ENCODE measurements around the gene SH3GL1. TPM values are rescaled to one million over a fixed set of nuclear protein-coding genes. Genes with fewer than 3 reads are reported as not detected.
"Not testable (repeated sequence)": the region's sequence is repeated elsewhere in the genome, so short reads cannot be mapped to it uniquely, and the experiment has no call there.

Gene SH3GL1
- total and polyA plus RNA-seq, 2 donors from 2014 or later, result 34.8 to 52.7 TPM

DNA sequence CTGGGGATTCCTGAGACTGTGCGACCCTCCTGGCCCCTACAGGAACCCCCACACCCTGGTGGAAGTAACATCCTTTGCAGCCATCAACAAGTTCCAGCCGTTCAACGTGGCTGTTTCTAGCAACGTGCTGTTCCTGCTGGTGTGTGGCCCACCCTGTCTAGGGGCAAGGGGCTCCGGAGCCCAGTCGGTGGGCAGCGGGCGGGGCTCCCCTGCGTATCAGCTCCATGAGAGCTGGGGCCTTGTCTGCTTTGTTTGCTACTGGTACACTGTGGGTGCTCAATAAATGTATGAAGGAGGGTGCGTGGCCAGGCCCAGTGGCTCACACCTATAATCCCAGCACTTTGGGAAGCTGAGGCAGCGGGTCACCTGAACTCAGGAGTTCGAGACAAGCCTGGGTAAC, 46.1 kb downstream of the SH3GL1 start:
- intact Hi-C loops (cut with DNase I), result no loop called here
- no peak overlapping the region for H3K27ac ChIP-seq (ENCODE audit: low read depth in 2 of 2, low read length in 2 of 2)
- no peaks in the 10 kb centered on the region for H3K36me3 ChIP-seq (ENCODE audit: control insufficient read depth in 2 of 3, insufficient read depth in 3 of 3, low read length in 3 of 3)
- no peak overlapping the region for H3K9ac ChIP-seq (ENCODE audit: low read length in 3 of 3)
- no peak for FAIRE-seq
- TF ChIP-seq CTCF (IDR thresholded peaks at IDR 0.05; ENCODE audit: borderline replicate concordance, extremely low read depth, insufficient read depth), result no peak
- no peaks in the 10 kb centered on the region for H3K9me3 ChIP-seq (ENCODE audit: control insufficient read depth in 2 of 3, insufficient read depth in 1 of 3, low read length in 3 of 3)
- H3K27me3 ChIP-seq (ENCODE audit: control insufficient read depth, insufficient read depth, low read length), result no peaks in the 10 kb centered on the region
- no peak for DNase-seq
- no peak overlapping the region for H3K4me3 ChIP-seq (ENCODE audit: low read length in 3 of 3)
- H3K4me1 ChIP-seq (ENCODE audit: control insufficient read depth in 2 of 3, insufficient read depth in 2 of 3, low read depth in 1 of 3, low read length in 3 of 3), result no peaks in the 10 kb centered on the region

- intact Hi-C loops (cut with DNase I), result no loop called here
These were observed 47.6 kb downstream of the SH3GL1 start for GRCh38 chr19:4352701-4353121.

DNA sequence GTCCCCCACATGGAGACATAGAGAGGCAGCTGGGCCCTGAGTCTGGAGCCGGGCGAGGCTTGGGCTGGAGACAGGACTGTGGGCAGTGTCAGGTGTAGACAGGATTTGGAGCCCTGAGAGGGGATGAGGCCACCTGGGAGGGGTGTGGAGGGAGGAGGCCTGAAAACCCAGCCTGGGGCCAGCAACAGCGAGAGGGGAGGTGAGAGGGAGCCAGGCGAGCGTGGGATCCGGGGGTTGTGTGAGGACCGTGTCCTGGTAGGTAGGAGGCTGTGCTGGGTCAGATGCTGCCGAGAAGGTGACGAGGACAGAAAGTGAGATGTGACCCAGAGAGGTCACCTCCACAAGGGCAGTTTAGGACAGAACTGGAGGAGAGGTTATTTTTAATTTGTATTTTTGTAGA, 49.6 kb downstream of the SH3GL1 start:
- H3K4me3 ChIP-seq (ENCODE audit: low read length in 3 of 3), result no peak overlapping the region
- H3K27me3 ChIP-seq (ENCODE audit: control insufficient read depth, insufficient read depth, low read length), result no peaks in the 10 kb centered on the region
- TF ChIP-seq CTCF (IDR thresholded peaks at IDR 0.05; ENCODE audit: borderline replicate concordance, extremely low read depth, insufficient read depth), result no peak
- H3K4me1 ChIP-seq (ENCODE audit: control insufficient read depth in 2 of 3, insufficient read depth in 2 of 3, low read depth in 1 of 3, low read length in 3 of 3), result no peaks in the 10 kb centered on the region
- H3K9me3 ChIP-seq (ENCODE audit: control insufficient read depth in 2 of 3, insufficient read depth in 1 of 3, low read length in 3 of 3), result no peaks in the 10 kb centered on the region
- H3K27ac ChIP-seq (ENCODE audit: low read depth in 2 of 2, low read length in 2 of 2), result no peak overlapping the region
- DNase-seq (no peak), FAIRE-seq (no peak)
- intact Hi-C loops (cut with DNase I), result no loop called here
- peaks cover 0 to 4% (median 2%) of the 10 kb centered on the region in 3 donors for H3K36me3 ChIP-seq (ENCODE audit: control insufficient read depth in 2 of 3, insufficient read depth in 3 of 3, low read length in 3 of 3)
- H3K9ac ChIP-seq (ENCODE audit: low read length in 3 of 3), result no peak overlapping the region

More at GRCh38 chr19:4352701-4353121, 47.6 kb downstream of the SH3GL1 start:
- peak in 4 of 5 donors; percentile 58 to 84 (median 77) for DNase-seq
- Histone ChIP-seq H3K36me3 (ENCODE audit: control insufficient read depth in 2 of 3, insufficient read depth in 3 of 3, low read length in 3 of 3) (no peaks in the 10 kb centered on the region), H3K9me3 (ENCODE audit: control insufficient read depth in 2 of 3, insufficient read depth in 1 of 3, low read length in 3 of 3) (no peaks in the 10 kb centered on the region), H3K9ac (ENCODE audit: low read length in 3 of 3) (no peak overlapping the region), H3K27ac (ENCODE audit: low read depth in 2 of 2, low read length in 2 of 2) (no peak overlapping the region), H3K4me1 (ENCODE audit: control insufficient read depth in 2 of 3, insufficient read depth in 2 of 3, low read depth in 1 of 3, low read length in 3 of 3) (no peaks in the 10 kb centered on the region), H3K4me3 (ENCODE audit: low read length in 3 of 3) (no peak overlapping the region), H3K27me3 (ENCODE audit: control insufficient read depth, insufficient read depth, low read length) (no peaks in the 10 kb centered on the region)
- FAIRE-seq, result no peak
- TF ChIP-seq CTCF (IDR thresholded peaks at IDR 0.05; ENCODE audit: borderline replicate concordance, extremely low read depth, insufficient read depth), result peak; percentile 81

- Histone ChIP-seq H3K4me3 (ENCODE audit: low read length in 3 of 3) (no peak overlapping the region), H3K9me3 (ENCODE audit: control insufficient read depth in 2 of 3, insufficient read depth in 1 of 3, low read length in 3 of 3) (no peaks in the 10 kb centered on the region), H3K36me3 (ENCODE audit: control insufficient read depth in 2 of 3, insufficient read depth in 3 of 3, low read length in 3 of 3) (peaks cover 0 to 4% (median 2%) of the 10 kb centered on the region in 3 donors), H3K9ac (ENCODE audit: low read length in 3 of 3) (no peak overlapping the region), H3K27ac (ENCODE audit: low read depth in 2 of 2, low read length in 2 of 2) (no peak overlapping the region), H3K27me3 (ENCODE audit: control insufficient read depth, insufficient read depth, low read length) (no peaks in the 10 kb centered on the region), H3K4me1 (ENCODE audit: control insufficient read depth in 2 of 3, insufficient read depth in 2 of 3, low read depth in 1 of 3, low read length in 3 of 3) (no peaks in the 10 kb centered on the region)
- intact Hi-C loops (cut with DNase I), result no loop called here
- no peak for TF ChIP-seq CTCF (IDR thresholded peaks at IDR 0.05; ENCODE audit: borderline replicate concordance, extremely low read depth, insufficient read depth)
- FAIRE-seq, result no peak
- DNase-seq, result no peak
These were observed 50.2 kb downstream of the SH3GL1 start for GRCh38 chr19:4350111-4350510.

DNA sequence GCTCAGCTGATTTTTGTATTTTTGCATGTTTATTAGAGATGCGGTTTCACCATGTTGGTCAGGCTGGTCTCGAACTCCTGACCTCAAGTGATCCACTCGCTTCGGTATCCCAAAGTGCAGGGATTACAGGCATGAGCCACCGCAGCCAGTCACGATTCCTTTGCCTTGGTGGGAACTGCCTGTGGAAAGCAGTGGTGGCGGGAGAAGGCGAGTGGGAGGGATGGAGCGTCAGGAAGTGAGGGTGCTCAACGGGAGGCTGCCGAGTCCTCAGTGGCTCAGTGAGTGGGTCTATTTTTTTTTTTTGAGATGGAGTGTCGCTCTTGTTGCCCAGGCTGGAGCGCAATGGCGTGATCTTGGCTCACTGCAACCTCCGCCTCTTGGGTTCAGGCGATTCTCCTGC, 51.1 kb downstream of the SH3GL1 start:
- DNase-seq; H3K9ac ChIP-seq (ENCODE audit: low read length in 3 of 3); H3K9me3 ChIP-seq (ENCODE audit: control insufficient read depth in 2 of 3, insufficient read depth in 1 of 3, low read length in 3 of 3); intact Hi-C loops (cut with DNase I); H3K27ac ChIP-seq (ENCODE audit: low read depth in 2 of 2, low read length in 2 of 2); H3K36me3 ChIP-seq (ENCODE audit: control insufficient read depth in 2 of 3, insufficient read depth in 3 of 3, low read length in 3 of 3); H3K4me3 ChIP-seq (ENCODE audit: low read length in 3 of 3); H3K4me1 ChIP-seq (ENCODE audit: control insufficient read depth in 2 of 3, insufficient read depth in 2 of 3, low read depth in 1 of 3, low read length in 3 of 3); H3K27me3 ChIP-seq (ENCODE audit: control insufficient read depth, insufficient read depth, low read length); FAIRE-seq: not testable (repeated sequence)

Measured in kidney (tissue), 14 donors.